ENCODE measurements around the gene PRDM16.

- TF ChIP-seq CTCF (IDR thresholded peaks at IDR 0.05; ENCODE audit: insufficient read depth, low read depth, low read length) (no peak), EZH2 (IDR thresholded peaks at IDR 0.05; ENCODE audit: insufficient read depth, low read length) (no peak)
Measured at GRCh38 chr1:3065396-3065795, 3.6 kb upstream of the PRDM16 start.

All from astrocyte (in vitro differentiated cells and primary cell).